K562 (cell line): ENCODE measurements around the gene TMEM60. TPM values are rescaled to one million over a fixed set of nuclear protein-coding genes. Genes with fewer than 3 reads are reported as not detected.

Experiments
- CCAR2 ChIP-seq: fragments of 200-400 bp; formaldehyde crosslinking; IDR thresholded peaks from 2 replicates; pipeline ENCODE4 v1.6.1; 2017; ENCODE audit warnings: mild to moderate bottlenecking, low read depth, low read length
- CREB3 ChIP-seq: fragments of 450-650 bp; conservative IDR thresholded peaks from 2 replicates; pipeline ENCODE4 v1.6.1; 2016; ENCODE audit warnings: missing genetic modification characterization, low read depth, mild to moderate bottlenecking, missing compliant biosample characterization, moderate library complexity
- CREB5 ChIP-seq: fragments of 250-450 bp; sonication (Bioruptor Pico); IDR thresholded peaks from 2 replicates; pipeline ENCODE4 v1.5.0; 2020; ENCODE audit warnings: mild to moderate bottlenecking
- HDAC8 ChIP-seq: fragments of 450-650 bp; IDR thresholded peaks from 2 replicates; pipeline ENCODE4 v1.6.1; 2016; ENCODE audit warnings: mild to moderate bottlenecking, missing genetic modification characterization, moderate library complexity, missing compliant biosample characterization
- RBM17 ChIP-seq: fragments of 200-400 bp; formaldehyde crosslinking; IDR thresholded peaks from 2 replicates; pipeline ENCODE4 v1.6.1; 2017; ENCODE audit warnings: low read depth, mild to moderate bottlenecking, low read length, borderline replicate concordance
- REST ChIP-seq, 2 experiments: fragments of 450-650 bp; formaldehyde crosslinking in 1 of 2; IDR thresholded peaks; 2 replicates each; pipeline versions ENCODE4 v1.4.0 to v1.6.1; 2014 to 2020; ENCODE audit warnings: mild to moderate bottlenecking in 2 of 2, borderline replicate concordance in 1 of 2, low read depth in 1 of 2
- ZNF263 ChIP-seq: sonication (generic); formaldehyde crosslinking; IDR thresholded peaks from 2 replicates; pipeline ENCODE4 v1.8.0; 2022; ENCODE audit warnings: mild to moderate bottlenecking, missing genetic modification reagents, borderline replicate concordance
- polyA plus RNA-seq, 8 experiments: library from polyadenylated mRNA; depleted of rRNA in 4 of 8; stranded (reverse) in 5 of 8; unstranded in 3 of 8; fragments of >200 nt; fragmentation: Nextera tagmentation in 2 of 8; fragmentation: Illumina TruSeq in 1 of 8; extraction: Ambion mirVana in 2 of 8; extraction: Trizol in 1 of 8; gene quantifications; 2 replicates each; pipeline versions ENCODE4 v1.2.1 to v1.2.3, GENCODE V29; 2011 to 2014; ENCODE audit warnings: inconsistent platforms in 1 of 8, missing spikeins in 1 of 8
- total RNA-seq, 7 experiments: library from RNA; depleted of rRNA in 6 of 7; stranded (reverse); fragments of >200 nt in 6 of 7; fragmentation: Illumina TruSeq in 2 of 7; extraction: Trizol in 2 of 7; gene quantifications; 2 replicates each; pipeline versions ENCODE4 v1.2.1 to v1.2.3, GENCODE V29; 2011 to 2021; ENCODE audit warnings: low replicate concordance in 1 of 7
- TF ChIP-seq, protein P1 (sequence below), 2 experiments: fragments of 450-650 bp; IDR thresholded peaks; 2 replicates each; pipeline ENCODE4 v1.6.1; 2018; ENCODE audit warnings: mild to moderate bottlenecking in 2 of 2, low read depth in 1 of 2; ENCODE audit not compliant: partially characterized antibody in 2 of 2

Gene TMEM60
- total and polyA plus RNA-seq, 9 of the 15 experiments (the other 6 are each of a cell fraction or from before 2014, with no cell fraction given), result 12.5 to 140 (median 38.4) TPM

DNA sequence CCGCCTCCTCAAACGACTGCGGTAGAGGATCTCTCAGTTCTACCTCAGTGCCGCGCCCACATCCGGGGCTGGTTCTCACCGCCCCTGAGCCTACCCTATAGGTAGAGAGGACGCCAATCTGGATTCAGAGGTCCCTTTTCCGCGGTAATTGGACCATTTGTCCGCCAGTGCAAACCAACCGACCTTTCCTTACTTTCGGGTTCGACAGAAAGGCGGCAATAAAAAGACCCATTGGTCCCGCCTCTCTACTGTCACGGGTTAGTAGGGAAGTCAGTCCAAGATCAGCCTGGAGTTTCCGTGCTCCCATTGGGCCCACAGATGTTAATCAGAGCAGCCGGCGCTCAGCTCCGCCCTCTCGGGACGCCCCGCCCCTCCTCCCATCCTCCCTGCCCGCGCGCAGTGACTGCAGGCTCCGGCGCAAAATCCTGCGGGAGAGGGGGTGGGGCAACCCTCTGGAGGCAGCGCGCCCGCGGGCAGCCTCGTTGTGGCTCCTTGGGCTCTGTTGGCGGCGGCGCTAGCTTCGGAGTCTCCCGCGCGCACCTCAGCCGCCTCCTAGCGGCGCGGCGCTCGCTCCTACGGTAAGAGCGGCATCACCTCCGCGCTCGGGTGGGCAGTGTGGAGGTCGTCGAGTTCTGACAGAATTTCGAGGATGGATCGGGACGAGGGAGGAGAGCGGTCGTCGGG, at the start of gene TMEM60, which contains the start of gene PHTF2 (continued):
- peak; percentile 38; the same call in 1 of the 2 replicates for TF ChIP-seq REST (IDR thresholded peaks at IDR 0.05; ENCODE audit: borderline replicate concordance)
- 0 out of 2 replicates have a peak, but pooled peaks have one; percentile 49 for TF ChIP-seq REST (CRISPR knock-in tag; IDR thresholded peaks at IDR 0.05; ENCODE audit: low read depth)
- peak; percentile 91 for TF ChIP-seq ZNF263 (CRISPR knock-in tag)
- TF ChIP-seq, protein P1, sequence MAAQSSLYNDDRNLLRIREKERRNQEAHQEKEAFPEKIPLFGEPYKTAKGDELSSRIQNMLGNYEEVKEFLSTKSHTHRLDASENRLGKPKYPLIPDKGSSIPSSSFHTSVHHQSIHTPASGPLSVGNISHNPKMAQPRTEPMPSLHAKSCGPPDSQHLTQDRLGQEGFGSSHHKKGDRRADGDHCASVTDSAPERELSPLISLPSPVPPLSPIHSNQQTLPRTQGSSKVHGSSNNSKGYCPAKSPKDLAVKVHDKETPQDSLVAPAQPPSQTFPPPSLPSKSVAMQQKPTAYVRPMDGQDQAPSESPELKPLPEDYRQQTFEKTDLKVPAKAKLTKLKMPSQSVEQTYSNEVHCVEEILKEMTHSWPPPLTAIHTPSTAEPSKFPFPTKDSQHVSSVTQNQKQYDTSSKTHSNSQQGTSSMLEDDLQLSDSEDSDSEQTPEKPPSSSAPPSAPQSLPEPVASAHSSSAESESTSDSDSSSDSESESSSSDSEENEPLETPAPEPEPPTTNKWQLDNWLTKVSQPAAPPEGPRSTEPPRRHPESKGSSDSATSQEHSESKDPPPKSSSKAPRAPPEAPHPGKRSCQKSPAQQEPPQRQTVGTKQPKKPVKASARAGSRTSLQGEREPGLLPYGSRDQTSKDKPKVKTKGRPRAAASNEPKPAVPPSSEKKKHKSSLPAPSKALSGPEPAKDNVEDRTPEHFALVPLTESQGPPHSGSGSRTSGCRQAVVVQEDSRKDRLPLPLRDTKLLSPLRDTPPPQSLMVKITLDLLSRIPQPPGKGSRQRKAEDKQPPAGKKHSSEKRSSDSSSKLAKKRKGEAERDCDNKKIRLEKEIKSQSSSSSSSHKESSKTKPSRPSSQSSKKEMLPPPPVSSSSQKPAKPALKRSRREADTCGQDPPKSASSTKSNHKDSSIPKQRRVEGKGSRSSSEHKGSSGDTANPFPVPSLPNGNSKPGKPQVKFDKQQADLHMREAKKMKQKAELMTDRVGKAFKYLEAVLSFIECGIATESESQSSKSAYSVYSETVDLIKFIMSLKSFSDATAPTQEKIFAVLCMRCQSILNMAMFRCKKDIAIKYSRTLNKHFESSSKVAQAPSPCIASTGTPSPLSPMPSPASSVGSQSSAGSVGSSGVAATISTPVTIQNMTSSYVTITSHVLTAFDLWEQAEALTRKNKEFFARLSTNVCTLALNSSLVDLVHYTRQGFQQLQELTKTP (IDR thresholded peaks at IDR 0.05; ENCODE audit: low read depth in 1 of 2, partially characterized antibody in 2 of 2), result no peak
- TF ChIP-seq RBM17, result no peak
- no peak for TF ChIP-seq HDAC8 (tag)
- TF ChIP-seq CREB3 (tag), result no peak
- TF ChIP-seq CCAR2, result no peak
- no peak for TF ChIP-seq CREB5 (CRISPR knock-in tag)
